ENCODE data around the gene TTLL11. TPM values are rescaled to one million over a fixed set of nuclear protein-coding genes. Genes with fewer than 3 reads are reported as not detected.

TTLL11 gene
- total RNA-seq, 4 donors from 2014 or later: 7.2 to 12.1 (median 9.9) TPM

DNA sequence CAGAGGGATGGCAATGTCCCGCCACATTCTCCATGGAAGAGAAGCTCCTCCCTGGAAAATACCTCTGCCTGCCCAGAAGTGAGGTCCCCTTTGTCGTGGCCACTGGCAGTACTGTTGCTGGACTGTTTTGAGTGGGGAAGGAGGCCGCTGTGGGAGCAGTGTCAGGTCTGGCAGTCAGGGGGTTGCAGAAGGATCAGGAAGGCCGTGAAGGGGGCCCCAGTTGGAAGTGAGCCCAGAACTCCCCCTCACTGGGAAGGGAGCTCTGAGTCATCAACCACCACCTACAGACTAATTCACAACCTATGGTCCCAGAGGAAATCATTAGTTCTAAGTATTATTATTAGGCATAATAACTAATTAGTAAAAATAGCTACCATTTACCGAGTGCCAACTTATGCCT lies 200.4 kb downstream of the TTLL11 start:
- WGBS: 92% methylated on average over 5 of the region's 5 CpGs
- no peaks in the 10 kb centered on the region for H3K4me1 ChIP-seq
- H3K27ac ChIP-seq: no peak overlapping the region
- no peaks in the 10 kb centered on the region for H3K27me3 ChIP-seq
- TF ChIP-seq POLR2AphosphoS5 (IDR thresholded peaks at IDR 0.05): no peak
- TF ChIP-seq, protein P1, sequence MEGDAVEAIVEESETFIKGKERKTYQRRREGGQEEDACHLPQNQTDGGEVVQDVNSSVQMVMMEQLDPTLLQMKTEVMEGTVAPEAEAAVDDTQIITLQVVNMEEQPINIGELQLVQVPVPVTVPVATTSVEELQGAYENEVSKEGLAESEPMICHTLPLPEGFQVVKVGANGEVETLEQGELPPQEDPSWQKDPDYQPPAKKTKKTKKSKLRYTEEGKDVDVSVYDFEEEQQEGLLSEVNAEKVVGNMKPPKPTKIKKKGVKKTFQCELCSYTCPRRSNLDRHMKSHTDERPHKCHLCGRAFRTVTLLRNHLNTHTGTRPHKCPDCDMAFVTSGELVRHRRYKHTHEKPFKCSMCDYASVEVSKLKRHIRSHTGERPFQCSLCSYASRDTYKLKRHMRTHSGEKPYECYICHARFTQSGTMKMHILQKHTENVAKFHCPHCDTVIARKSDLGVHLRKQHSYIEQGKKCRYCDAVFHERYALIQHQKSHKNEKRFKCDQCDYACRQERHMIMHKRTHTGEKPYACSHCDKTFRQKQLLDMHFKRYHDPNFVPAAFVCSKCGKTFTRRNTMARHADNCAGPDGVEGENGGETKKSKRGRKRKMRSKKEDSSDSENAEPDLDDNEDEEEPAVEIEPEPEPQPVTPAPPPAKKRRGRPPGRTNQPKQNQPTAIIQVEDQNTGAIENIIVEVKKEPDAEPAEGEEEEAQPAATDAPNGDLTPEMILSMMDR (IDR thresholded peaks at IDR 0.05): no peak
- TF ChIP-seq EP300 (IDR thresholded peaks at IDR 0.05): no peak
- TF ChIP-seq POLR2A (IDR thresholded peaks at IDR 0.05): no peak
- H3K4me3 ChIP-seq: no peak overlapping the region
- H3K36me3 ChIP-seq: no peaks in the 10 kb centered on the region
- no peaks in the 10 kb centered on the region for H3K9me3 ChIP-seq
- DNase-seq (ENCODE audit: low spot score in 2 of 2): no peak

DNA sequence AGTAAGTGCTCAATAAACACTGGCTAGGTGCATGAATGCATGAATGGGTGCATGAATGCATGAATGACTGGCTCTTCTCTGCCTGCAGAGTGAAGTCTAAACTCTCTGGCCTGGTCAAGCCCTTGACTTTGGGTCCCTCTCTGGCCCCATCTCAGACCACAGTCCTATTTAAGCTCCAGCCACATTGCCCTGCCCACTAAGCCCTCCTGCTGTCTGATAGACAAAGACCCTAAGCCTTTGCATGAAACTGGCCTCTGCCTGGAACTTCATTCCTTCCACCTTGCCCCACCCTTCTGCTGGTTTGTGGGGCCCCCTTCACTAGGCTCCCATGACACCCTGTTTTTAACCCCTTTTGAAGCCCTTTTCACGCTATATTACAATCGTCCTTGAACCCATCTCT lies 202.4 kb downstream of the TTLL11 start:
- TF ChIP-seq EP300 (IDR thresholded peaks at IDR 0.05) (no peak), POLR2A (IDR thresholded peaks at IDR 0.05) (no peak)
- TF ChIP-seq, protein P1 (IDR thresholded peaks at IDR 0.05): no peak
- no peak for DNase-seq (ENCODE audit: low spot score in 2 of 2)
- Histone ChIP-seq H3K27ac (no peak overlapping the region), H3K9me3 (no peaks in the 10 kb centered on the region), H3K4me1 (no peaks in the 10 kb centered on the region), H3K36me3 (no peaks in the 10 kb centered on the region), H3K27me3 (no peaks in the 10 kb centered on the region), H3K4me3 (no peak overlapping the region)
- WGBS: 94% methylated on average over 2 of the region's 2 CpGs

DNA sequence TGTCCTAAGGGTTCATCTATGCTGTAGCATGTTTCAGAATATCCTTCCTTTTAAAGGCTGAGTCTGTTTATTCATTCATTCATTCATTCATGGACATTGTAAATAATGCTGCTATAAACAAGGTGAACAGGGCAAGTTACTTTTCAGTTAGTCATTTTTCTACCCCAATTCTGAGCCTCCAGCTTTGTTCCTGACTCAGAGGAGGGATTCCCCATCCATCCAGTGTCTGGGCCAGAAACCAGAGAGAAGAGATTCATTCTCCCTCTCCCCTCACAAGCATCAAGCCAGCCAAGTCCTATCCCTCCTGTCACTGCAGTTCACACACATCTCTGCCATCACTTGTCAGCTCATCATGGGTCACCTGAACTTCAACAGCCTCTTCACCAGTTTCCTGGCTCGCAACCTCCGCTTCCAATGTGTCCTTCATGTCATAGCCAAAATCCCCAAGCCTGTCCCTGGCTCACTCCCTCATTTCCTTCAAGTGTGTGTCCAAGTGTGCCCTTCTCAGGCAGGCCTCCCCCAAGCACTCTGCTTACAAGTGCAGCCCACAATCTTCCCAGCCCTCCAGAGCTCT lies 203.0 kb downstream of the TTLL11 start:
- H3K9me3 ChIP-seq: no peaks in the 10 kb centered on the region
- no peak for DNase-seq (ENCODE audit: low spot score in 2 of 2)
- H3K4me3 ChIP-seq: no peak overlapping the region
- TF ChIP-seq, protein P1 (IDR thresholded peaks at IDR 0.05): no peak
- TF ChIP-seq EP300 (IDR thresholded peaks at IDR 0.05): no peak
- no peak for TF ChIP-seq POLR2AphosphoS5 (IDR thresholded peaks at IDR 0.05)
- TF ChIP-seq POLR2A (IDR thresholded peaks at IDR 0.05): no peak
- H3K27ac ChIP-seq: no peak overlapping the region
- no peaks in the 10 kb centered on the region for H3K36me3 ChIP-seq
- H3K4me1 ChIP-seq: no peaks in the 10 kb centered on the region
- WGBS: 100% methylated on average over 2 of the region's 2 CpGs
- no peaks in the 10 kb centered on the region for H3K27me3 ChIP-seq

DNA sequence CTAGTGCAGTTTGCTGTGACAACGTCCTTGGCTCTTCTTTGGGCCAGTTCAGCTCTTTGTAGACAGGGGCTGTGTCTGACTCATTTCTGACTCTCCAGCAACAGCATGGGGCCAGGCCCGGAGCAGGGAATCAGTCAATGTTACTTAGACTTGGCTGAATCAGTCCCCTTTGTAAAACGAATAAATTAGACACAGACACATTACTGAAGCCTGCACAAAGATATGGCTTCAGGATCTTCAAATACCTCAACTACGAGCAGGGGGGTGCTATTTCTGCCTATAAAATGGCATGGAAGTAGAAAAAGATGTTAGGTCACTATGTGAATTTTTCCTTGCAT lies 204.7 kb downstream of the TTLL11 start:
- Histone ChIP-seq H3K27ac (no peak overlapping the region), H3K4me1 (no peaks in the 10 kb centered on the region), H3K9me3 (no peaks in the 10 kb centered on the region), H3K4me3 (no peak overlapping the region), H3K36me3 (no peaks in the 10 kb centered on the region), H3K27me3 (no peaks in the 10 kb centered on the region)
- no peak for DNase-seq (ENCODE audit: low spot score in 2 of 2)
- TF ChIP-seq POLR2A (IDR thresholded peaks at IDR 0.05): no peak
- TF ChIP-seq EP300 (IDR thresholded peaks at IDR 0.05): no peak
- WGBS: 67% methylated on average over 4 of the region's 4 CpGs

DNA sequence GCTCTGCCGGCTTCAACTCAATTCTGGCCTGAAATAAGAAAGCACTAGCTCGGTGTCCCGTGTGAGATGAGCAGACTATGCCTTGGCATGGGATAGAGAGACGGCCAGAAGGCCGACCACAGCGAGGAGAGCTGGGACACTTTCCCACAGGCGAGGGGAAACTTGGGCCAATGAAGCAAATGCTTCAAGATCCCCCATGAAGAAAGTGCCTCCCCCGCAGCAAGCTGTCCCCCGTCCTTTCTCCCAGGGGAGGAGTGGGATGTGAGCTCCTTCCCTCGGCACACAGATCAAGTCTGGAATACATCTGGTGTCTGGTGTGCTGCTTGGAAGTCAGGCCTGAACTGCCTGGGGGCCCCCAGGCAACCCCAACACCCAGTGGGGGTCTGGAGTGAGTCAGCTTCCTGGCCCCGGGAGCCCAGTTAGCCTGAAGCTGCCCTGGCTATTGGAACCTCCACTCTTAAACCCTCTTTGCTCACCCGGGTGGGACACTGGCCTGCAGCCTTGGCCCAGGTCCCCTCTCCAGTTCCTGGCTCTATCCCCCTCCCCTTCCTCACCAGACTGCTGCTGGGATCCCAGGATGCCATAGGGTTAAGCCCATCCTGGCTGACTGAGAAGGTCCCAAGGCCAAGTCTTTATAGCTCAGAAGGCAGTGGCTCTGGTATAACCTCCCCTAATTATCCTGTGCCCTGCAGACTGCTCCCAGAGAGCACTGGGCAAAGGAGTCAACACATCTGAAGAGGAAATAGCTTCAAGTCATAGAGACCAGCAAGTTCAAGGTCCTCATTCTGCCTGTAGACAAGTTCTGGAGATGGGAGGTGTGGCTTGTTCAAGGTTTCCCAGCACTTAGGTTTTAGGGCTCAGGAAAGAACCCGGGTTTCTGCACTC lies 205.3 kb downstream of the TTLL11 start:
- TF ChIP-seq POLR2A (IDR thresholded peaks at IDR 0.05) (no peak), EP300 (IDR thresholded peaks at IDR 0.05) (no peak)
- DNase-seq (ENCODE audit: low spot score in 2 of 2): peak in 1 of 2 donors; percentile 67
- Histone ChIP-seq H3K4me1 (no peaks in the 10 kb centered on the region), H3K27me3 (no peaks in the 10 kb centered on the region), H3K27ac (no peak overlapping the region), H3K9me3 (no peaks in the 10 kb centered on the region), H3K4me3 (no peak overlapping the region), H3K36me3 (no peaks in the 10 kb centered on the region)
- WGBS: 75% methylated on average over 12 of the region's 13 CpGs

DNA sequence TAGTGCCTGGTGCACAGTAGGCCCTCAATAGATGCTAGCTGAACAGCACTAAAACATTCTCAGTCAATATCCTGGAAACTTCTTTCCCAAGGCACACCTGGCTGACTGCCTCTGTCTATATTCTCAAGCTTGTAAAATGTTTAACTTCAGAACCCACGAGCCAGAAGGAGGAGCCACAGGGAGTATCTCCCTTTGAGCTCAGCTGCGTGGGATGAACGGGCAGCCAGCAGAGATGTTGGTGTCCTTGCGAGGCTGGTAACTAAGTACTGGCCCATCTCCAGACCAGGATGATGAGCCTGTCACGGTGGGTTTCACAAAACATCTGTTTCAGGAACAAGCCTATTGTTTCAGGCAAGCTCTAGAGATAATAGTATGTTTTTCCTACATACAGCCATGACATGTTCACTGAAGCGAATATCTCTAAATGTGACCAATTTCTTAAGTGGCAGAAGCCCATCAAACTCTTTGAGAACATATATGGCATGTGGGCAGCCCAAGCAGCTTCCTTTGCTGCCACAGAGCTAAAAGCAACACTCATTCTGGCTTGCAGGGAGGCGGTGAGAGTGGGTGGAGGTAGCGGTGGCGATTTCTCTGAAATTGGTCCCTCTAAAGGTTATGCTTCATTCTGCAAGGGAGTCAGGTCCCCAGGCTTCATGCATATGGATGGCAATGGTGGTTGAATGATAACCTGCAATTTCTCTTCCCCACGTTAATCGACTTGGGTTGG lies 206.2 kb downstream of the TTLL11 start:
- Histone ChIP-seq H3K4me1 (no peaks in the 10 kb centered on the region), H3K36me3 (no peaks in the 10 kb centered on the region), H3K4me3 (no peak overlapping the region), H3K27ac (no peak overlapping the region), H3K27me3 (no peaks in the 10 kb centered on the region), H3K9me3 (no peaks in the 10 kb centered on the region)
- WGBS: 82% methylated on average over 10 of the region's 11 CpGs
- DNase-seq (ENCODE audit: low spot score in 2 of 2): peak in 1 of 2 donors; percentile 29
- TF ChIP-seq EP300 (IDR thresholded peaks at IDR 0.05) (no peak), POLR2A (IDR thresholded peaks at IDR 0.05) (no peak), POLR2AphosphoS5 (IDR thresholded peaks at IDR 0.05) (no peak)
- TF ChIP-seq, protein P1 (IDR thresholded peaks at IDR 0.05): no peak

Data from suprapubic skin (tissue), 4 donors.